ENCODE results near the gene DUOX1. TPM values are rescaled to one million over a fixed set of nuclear protein-coding genes. Genes with fewer than 3 reads are reported as not detected.

The DUOX1 gene
- total and polyA plus RNA-seq, 4 donors: 0.13 to 4.5 (median 0.59) TPM

DNA sequence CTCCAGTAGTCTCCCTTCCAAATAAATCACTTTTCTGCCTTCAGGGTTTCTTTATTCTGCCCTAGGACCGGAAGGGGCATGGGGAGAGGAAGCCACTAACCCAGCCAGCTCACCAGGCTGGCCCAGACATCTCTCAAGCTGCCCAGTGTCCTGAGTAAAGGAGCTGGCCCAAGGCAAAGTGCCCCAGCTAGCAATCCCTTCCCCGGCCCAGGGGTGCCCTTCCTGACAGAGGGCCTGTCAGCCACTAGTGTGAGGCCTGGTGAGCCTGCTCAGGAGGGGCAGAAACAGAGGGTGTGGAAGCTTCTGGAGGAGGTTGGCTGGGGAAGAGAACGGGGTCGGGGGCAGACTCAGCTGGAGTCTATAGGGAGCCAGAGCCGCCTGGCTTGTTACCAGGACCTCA is 35.7 kb downstream of the DUOX1 start:
- Histone ChIP-seq H3K9me3 (ENCODE audit: control insufficient read depth, low read length) (no peaks in the 10 kb centered on the region), H3K36me3 (ENCODE audit: control insufficient read depth in 1 of 2, insufficient read depth in 2 of 2, low read length in 1 of 2) (no peaks in the 10 kb centered on the region), H3K27ac (ENCODE audit: low read depth in 1 of 2, low read length in 2 of 2) (no peak overlapping the region), H3K4me3 (ENCODE audit: low read length in 2 of 2) (no peak overlapping the region), H3K27me3 (ENCODE audit: control insufficient read depth in 1 of 2, insufficient read depth in 2 of 2, low read length in 1 of 2) (no peaks in the 10 kb centered on the region), H3K4me1 (ENCODE audit: control insufficient read depth in 1 of 2, insufficient read depth in 2 of 2, low read length in 2 of 2) (no peaks in the 10 kb centered on the region)
- no peak for DNase-seq
- 79 to 84% methylated on average over 4 to 5 of the region's 5 CpGs for WGBS, 2 donors
- no peak for ATAC-seq (ENCODE audit: low FRiP score)
- intact Hi-C loops (cut with DNase I): loop anchor here in 1 of 2 donors (5.0 to 10.0 kb wide), 3 partner anchors 139 to 292 kb away; a partner anchor contains a TSS

DNA sequence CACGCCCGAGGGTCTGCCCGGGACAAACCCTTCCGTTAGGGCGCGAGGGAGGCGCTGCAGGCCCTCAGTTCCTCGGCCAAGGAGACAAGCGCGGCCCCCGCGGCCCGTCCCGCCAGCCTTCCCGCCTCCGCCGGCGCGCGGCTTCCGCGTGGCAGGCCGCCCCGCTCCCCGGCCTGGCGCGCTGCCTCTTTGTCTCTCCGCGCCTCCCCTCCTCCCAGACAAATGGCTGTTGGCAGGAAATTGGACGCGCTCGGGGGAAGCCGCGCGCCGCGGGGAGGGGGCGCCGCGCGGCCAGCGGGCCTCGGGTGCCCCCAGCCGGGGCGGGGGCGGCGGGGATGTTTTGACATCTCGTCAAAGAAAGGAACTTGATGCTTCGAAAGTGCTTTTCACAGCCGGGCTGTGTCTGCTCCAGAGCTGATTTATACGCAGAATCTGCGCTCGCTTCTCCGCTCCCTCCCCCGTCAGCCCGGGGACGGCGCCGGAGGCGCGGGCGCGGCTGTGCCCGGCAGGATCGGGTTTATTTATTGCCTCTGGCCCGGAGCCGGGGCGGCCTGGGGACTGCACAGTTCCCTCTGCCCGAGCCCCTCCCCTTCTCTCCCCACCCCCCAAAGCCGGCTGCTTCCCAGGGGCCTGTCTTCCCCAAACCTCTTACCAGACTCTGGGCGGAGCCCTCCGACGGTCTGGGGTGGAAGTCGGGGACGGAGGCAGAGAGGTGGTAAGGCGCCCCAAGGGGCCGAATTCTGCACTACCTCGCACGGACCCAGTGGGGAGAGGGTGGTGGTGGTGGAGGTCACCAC is 37.2 kb downstream of the DUOX1 start:
- Histone ChIP-seq H3K4me3 (ENCODE audit: low read length in 2 of 2) (peak overlapping the region; percentile 69 to 83), H3K27ac (ENCODE audit: low read depth in 1 of 2, low read length in 2 of 2) (peak overlapping the region; percentile 88 to 89), H3K27me3 (ENCODE audit: control insufficient read depth in 1 of 2, insufficient read depth in 2 of 2, low read length in 1 of 2) (no peaks in the 10 kb centered on the region), H3K36me3 (ENCODE audit: control insufficient read depth in 1 of 2, insufficient read depth in 2 of 2, low read length in 1 of 2) (peaks cover 0 to 3% of the 10 kb centered on the region in 2 donors), H3K9me3 (ENCODE audit: control insufficient read depth, low read length) (no peaks in the 10 kb centered on the region), H3K4me1 (ENCODE audit: control insufficient read depth in 1 of 2, insufficient read depth in 2 of 2, low read length in 2 of 2) (no peaks in the 10 kb centered on the region)
- DNase-seq (peak; percentile 94), ATAC-seq (ENCODE audit: low FRiP score) (peak; percentile 81)
- 0 to 1% methylated on average over 45 to 79 of the region's 79 CpGs for WGBS, 2 donors
- intact Hi-C loops (cut with DNase I): loop anchor here (2.0 to 10.0 kb wide), 4 partner anchors 34 to 290 kb away; a partner anchor contains a TSS

DNA sequence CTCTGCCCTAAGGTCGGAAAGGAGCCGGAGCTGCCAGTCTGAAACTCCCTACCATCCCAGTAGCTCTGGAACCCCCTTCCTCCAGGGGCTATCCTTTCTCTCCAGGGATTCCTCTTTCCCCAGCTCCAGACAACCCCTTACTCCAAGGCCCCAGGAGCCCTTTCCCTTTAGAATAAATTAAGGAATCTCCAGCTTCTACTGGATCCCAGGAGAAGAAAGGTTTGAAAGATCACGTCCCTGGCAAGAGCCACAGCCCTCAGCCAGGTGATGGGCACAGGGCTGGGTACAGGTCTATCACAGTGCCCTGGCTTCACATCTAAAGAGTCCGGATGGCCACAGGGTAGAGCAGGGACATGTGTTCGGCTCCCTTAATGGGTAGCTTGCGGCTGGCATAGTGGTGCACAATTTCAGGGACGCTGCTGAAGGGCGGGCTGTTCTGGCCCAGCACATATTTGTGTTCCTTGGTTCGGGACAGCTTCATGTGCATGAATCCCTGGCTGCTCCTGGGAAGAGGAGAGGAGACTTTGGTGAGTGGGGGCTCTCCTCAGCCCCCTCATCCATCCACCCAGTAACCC is 37.9 kb downstream of the DUOX1 start:
- DNase-seq: no peak
- H3K27me3 ChIP-seq (ENCODE audit: control insufficient read depth in 1 of 2, insufficient read depth in 2 of 2, low read length in 1 of 2): no peaks in the 10 kb centered on the region
- no peak overlapping the region for H3K4me3 ChIP-seq (ENCODE audit: low read length in 2 of 2)
- 58 to 60% methylated on average over 9 of the region's 9 CpGs for WGBS, 2 donors
- intact Hi-C loops (cut with DNase I): loop anchor here (2.0 to 10.0 kb wide), 4 partner anchors 33 to 290 kb away; a partner anchor contains a TSS
- peak overlapping the region; percentile 88 to 89 for H3K27ac ChIP-seq (ENCODE audit: low read depth in 1 of 2, low read length in 2 of 2)
- ATAC-seq (ENCODE audit: low FRiP score): no peak
- H3K36me3 ChIP-seq (ENCODE audit: control insufficient read depth in 1 of 2, insufficient read depth in 2 of 2, low read length in 1 of 2): peaks cover 0 to 3% of the 10 kb centered on the region in 2 donors
- H3K4me1 ChIP-seq (ENCODE audit: control insufficient read depth in 1 of 2, insufficient read depth in 2 of 2, low read length in 2 of 2): no peaks in the 10 kb centered on the region
- no peaks in the 10 kb centered on the region for H3K9me3 ChIP-seq (ENCODE audit: control insufficient read depth, low read length)

DNA sequence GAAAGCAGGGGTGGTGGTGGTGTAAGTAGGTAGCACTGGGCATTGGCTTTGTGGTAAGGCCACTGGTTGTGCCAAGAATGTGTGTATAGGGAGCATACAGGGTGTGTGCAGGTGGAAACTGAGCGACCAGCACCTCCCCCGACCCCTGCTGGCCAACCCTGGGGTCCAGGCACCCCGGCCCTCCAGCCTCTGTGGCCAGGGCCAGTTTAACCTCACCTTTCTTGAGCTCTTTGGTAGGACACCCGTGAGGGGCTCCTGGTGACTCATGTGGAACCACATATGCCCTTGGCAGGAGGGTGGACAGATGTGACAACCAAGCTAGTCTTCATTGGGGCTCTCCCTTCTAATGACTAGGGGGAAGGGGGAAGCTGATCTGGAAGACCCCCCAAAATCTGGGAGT is 38.5 kb downstream of the DUOX1 start:
- H3K4me3 ChIP-seq (ENCODE audit: low read length in 2 of 2): no peak overlapping the region
- H3K4me1 ChIP-seq (ENCODE audit: control insufficient read depth in 1 of 2, insufficient read depth in 2 of 2, low read length in 2 of 2): no peaks in the 10 kb centered on the region
- no peaks in the 10 kb centered on the region for H3K27me3 ChIP-seq (ENCODE audit: control insufficient read depth in 1 of 2, insufficient read depth in 2 of 2, low read length in 1 of 2)
- DNase-seq (no peak), ATAC-seq (ENCODE audit: low FRiP score) (no peak)
- peaks cover 0 to 3% of the 10 kb centered on the region in 2 donors for H3K36me3 ChIP-seq (ENCODE audit: control insufficient read depth in 1 of 2, insufficient read depth in 2 of 2, low read length in 1 of 2)
- WGBS, 2 donors: 94 to 96% methylated on average over 4 of the region's 4 CpGs
- H3K9me3 ChIP-seq (ENCODE audit: control insufficient read depth, low read length): no peaks in the 10 kb centered on the region
- peak overlapping the region in 1 of 2 donors; percentile 89 for H3K27ac ChIP-seq (ENCODE audit: low read depth in 1 of 2, low read length in 2 of 2)
- intact Hi-C loops (cut with DNase I): loop anchor here in 1 of 2 donors (5.0 to 10.0 kb wide), 3 partner anchors 137 to 289 kb away; a partner anchor contains a TSS

DNA sequence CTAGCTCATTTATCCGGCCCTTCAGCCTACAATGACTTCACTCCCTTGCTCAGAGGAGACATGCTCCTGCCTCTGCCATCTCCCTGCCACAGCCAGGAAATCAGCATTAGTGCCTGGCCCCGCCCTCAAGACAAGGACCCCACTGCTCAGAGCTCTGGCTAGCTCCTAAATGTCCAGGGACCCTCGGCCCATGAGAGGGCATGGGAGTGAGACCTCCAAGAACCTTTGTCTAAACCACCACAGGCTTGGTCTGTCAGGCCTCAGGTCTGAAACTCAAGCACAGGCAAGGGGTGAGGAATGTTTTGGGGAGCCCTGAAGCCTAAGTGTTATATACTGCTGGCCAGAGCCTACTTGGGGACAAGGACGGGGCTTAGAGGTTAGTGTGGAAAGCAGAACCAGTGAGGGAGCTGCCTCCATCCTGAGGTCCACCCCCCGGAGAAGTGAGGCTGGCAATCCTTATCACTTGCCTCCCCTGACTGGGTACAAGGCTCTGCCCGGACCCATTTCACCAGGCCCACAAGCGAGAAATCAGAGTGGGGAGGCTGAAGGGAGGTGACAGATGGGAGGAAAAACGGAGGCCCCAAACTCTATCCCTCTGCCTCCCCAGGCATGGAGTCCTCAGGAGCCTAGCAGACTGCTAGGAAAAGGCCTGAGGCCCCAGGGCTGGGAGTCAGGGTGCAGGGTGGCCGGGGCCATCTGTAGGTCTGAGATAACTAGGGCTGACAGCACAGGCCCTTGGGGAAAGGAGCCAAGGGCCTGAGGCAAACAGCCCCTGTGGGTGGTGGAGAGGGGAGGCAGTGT is 39.2 kb downstream of the DUOX1 start:
- H3K4me1 ChIP-seq (ENCODE audit: control insufficient read depth in 1 of 2, insufficient read depth in 2 of 2, low read length in 2 of 2): no peaks in the 10 kb centered on the region
- WGBS, 2 donors: 85 to 86% methylated on average over 9 of the region's 9 CpGs
- intact Hi-C loops (cut with DNase I): loop anchor here in 1 of 2 donors (5.0 to 10.0 kb wide), 3 partner anchors 136 to 288 kb away; a partner anchor contains a TSS
- no peaks in the 10 kb centered on the region for H3K9me3 ChIP-seq (ENCODE audit: control insufficient read depth, low read length)
- H3K27ac ChIP-seq (ENCODE audit: low read depth in 1 of 2, low read length in 2 of 2): no peak overlapping the region
- H3K36me3 ChIP-seq (ENCODE audit: control insufficient read depth in 1 of 2, insufficient read depth in 2 of 2, low read length in 1 of 2): peaks cover 0 to 3% of the 10 kb centered on the region in 2 donors
- ATAC-seq (ENCODE audit: low FRiP score) (no peak), DNase-seq (no peak)
- H3K4me3 ChIP-seq (ENCODE audit: low read length in 2 of 2): no peak overlapping the region
- H3K27me3 ChIP-seq (ENCODE audit: control insufficient read depth in 1 of 2, insufficient read depth in 2 of 2, low read length in 1 of 2): no peaks in the 10 kb centered on the region

DNA sequence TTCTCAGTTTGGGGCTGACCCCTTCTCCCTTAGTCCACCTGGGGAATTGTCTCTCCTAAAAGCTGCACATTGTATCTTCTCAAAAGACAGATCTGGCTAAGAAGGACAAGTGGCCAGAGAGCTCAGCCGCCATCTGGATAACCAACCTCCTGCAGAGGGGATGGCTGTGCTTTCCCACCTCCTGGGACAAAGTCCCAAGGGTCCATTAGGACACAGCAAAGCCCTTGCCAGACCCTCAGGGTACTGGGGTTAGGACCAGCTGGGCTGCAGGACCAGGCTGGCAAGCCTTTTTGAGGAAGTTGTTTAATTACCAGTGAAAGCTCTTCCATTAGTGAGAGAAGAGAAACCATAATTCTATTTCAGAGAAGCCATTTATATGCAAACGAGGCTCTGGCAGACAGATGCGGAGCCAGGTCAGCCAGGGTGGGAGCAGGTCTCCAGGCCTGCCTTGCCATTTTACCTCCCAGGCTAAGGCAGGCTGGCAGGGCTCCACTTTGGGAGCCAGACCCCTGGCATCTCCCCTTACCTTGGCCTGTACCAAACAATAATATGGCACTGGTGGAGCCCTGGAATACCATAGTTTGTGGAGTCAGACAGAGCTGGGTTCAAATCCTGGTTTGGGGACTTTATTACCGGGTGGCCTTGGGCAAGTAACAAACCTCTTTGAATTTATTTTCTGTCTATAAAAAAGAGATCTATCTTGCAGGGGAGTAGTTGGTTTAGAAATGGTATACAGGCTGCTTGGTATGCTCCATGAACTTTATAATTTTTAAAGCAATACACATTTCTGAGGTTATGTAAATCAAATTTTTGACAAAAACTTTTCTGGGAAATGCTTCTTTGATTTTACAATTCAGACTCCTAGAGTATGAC is 40.0 kb downstream of the DUOX1 start:
- Histone ChIP-seq H3K9me3 (ENCODE audit: control insufficient read depth, low read length) (no peaks in the 10 kb centered on the region), H3K4me3 (ENCODE audit: low read length in 2 of 2) (no peak overlapping the region), H3K27me3 (ENCODE audit: control insufficient read depth in 1 of 2, insufficient read depth in 2 of 2, low read length in 1 of 2) (no peaks in the 10 kb centered on the region), H3K27ac (ENCODE audit: low read depth in 1 of 2, low read length in 2 of 2) (no peak overlapping the region), H3K4me1 (ENCODE audit: control insufficient read depth in 1 of 2, insufficient read depth in 2 of 2, low read length in 2 of 2) (no peaks in the 10 kb centered on the region), H3K36me3 (ENCODE audit: control insufficient read depth in 1 of 2, insufficient read depth in 2 of 2, low read length in 1 of 2) (peaks cover 0 to 3% of the 10 kb centered on the region in 2 donors)
- no peak for ATAC-seq (ENCODE audit: low FRiP score)
- DNase-seq: no peak
- intact Hi-C loops (cut with DNase I): loop anchor here in 1 of 2 donors (5.0 to 10.0 kb wide), 3 partner anchors 135 to 287 kb away; a partner anchor contains a TSS
- 71 to 81% methylated on average over 4 of the region's 4 CpGs for WGBS, 2 donors

DNA sequence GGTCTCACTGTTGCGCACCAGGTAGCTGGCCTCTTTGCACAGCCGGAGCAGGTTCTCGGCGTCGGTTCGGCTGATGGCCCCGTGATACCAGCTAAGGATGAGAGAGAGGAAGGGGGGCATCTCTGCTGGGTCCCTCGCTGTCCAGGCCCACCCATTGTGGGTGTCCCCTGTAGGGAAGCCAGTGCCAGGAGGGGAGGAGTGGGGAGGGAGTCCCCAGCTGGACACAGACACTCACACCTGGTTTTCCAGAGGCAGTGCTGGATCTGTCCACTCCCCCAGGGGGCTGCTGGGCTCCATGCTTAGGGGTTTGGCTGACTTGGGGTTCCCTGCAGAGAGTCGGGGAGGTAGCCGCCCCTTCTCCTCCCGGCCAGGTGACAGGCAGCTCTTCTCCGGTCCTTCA is 42.1 kb downstream of the DUOX1 start:
- H3K4me3 ChIP-seq (ENCODE audit: low read length in 2 of 2): no peak overlapping the region
- no peak for ATAC-seq (ENCODE audit: low FRiP score)
- 96 to 98% methylated on average over 12 of the region's 12 CpGs for WGBS, 2 donors
- H3K36me3 ChIP-seq (ENCODE audit: control insufficient read depth in 1 of 2, insufficient read depth in 2 of 2, low read length in 1 of 2): peaks cover 0 to 3% of the 10 kb centered on the region in 2 donors
- DNase-seq: no peak
- H3K9me3 ChIP-seq (ENCODE audit: control insufficient read depth, low read length): no peaks in the 10 kb centered on the region
- no peaks in the 10 kb centered on the region for H3K4me1 ChIP-seq (ENCODE audit: control insufficient read depth in 1 of 2, insufficient read depth in 2 of 2, low read length in 2 of 2)
- H3K27ac ChIP-seq (ENCODE audit: low read depth in 1 of 2, low read length in 2 of 2): no peak overlapping the region
- H3K27me3 ChIP-seq (ENCODE audit: control insufficient read depth in 1 of 2, insufficient read depth in 2 of 2, low read length in 1 of 2): no peaks in the 10 kb centered on the region
- intact Hi-C loops (cut with DNase I): no loop called here

DNA sequence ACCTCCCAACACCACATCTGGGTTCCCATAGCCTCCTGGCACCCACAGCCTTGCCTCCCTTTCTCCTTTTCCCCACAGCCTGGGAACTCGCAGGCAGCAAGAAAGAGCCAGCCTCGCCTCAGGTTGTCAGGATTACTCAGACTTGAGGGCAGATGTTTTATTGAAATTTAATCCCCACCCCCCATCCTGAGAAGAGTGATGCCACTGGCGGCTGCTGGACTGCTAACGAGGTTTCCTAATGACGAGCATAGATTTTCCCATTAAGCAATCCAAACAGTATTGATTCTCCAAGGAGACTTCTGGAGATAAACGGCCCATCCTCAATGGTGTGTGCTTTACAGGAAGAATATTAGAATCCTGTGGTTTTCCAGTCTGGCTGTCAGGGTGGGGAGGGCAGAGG is 44.3 kb downstream of the DUOX1 start:
- no peak for ATAC-seq (ENCODE audit: low FRiP score)
- no peak for DNase-seq
- Histone ChIP-seq H3K27ac (ENCODE audit: low read depth in 1 of 2, low read length in 2 of 2) (no peak overlapping the region), H3K9me3 (ENCODE audit: control insufficient read depth, low read length) (no peaks in the 10 kb centered on the region), H3K36me3 (ENCODE audit: control insufficient read depth in 1 of 2, insufficient read depth in 2 of 2, low read length in 1 of 2) (peaks cover 0 to 3% of the 10 kb centered on the region in 2 donors), H3K4me3 (ENCODE audit: low read length in 2 of 2) (no peak overlapping the region), H3K27me3 (ENCODE audit: control insufficient read depth in 1 of 2, insufficient read depth in 2 of 2, low read length in 1 of 2) (no peaks in the 10 kb centered on the region), H3K4me1 (ENCODE audit: control insufficient read depth in 1 of 2, insufficient read depth in 2 of 2, low read length in 2 of 2) (no peaks in the 10 kb centered on the region)
- intact Hi-C loops (cut with DNase I): no loop called here
- 90 to 92% methylated on average over 6 of the region's 6 CpGs for WGBS, 2 donors
